Measurements from ENCODE around the gene TRIM67.
A peak's percentile ranks its signal among the peaks of the same experiment; 100 is the strongest.
"Not testable (repeated sequence)": the region's sequence is repeated elsewhere in the genome, so short reads cannot be mapped to it uniquely, and the experiment has no call there.

The TRIM67 gene

GRCh38 chr1:231203259-231204057 is 41.6 kb downstream of the TRIM67 start:
- DNase-seq (ENCODE audit: low read depth in 2 of 2) = no peak

- no peak for DNase-seq (ENCODE audit: low read depth in 2 of 2)
Measured at GRCh38 chr1:231206856-231207255, 45.0 kb downstream of the TRIM67 start.

GRCh38 chr1:231207437-231207836 is 45.6 kb downstream of the TRIM67 start:
- DNase-seq (ENCODE audit: low read depth in 2 of 2) = no peak

GRCh38 chr1:231208980-231209379 is 47.1 kb downstream of the TRIM67 start:
- DNase-seq (ENCODE audit: low read depth in 2 of 2) = no peak

GRCh38 chr1:231209531-231209930 is 47.7 kb downstream of the TRIM67 start:
- no peak for DNase-seq (ENCODE audit: low read depth in 2 of 2)

- no peak for DNase-seq (ENCODE audit: low read depth in 2 of 2)
Measured at GRCh38 chr1:231210126-231210525, 48.3 kb downstream of the TRIM67 start.

GRCh38 chr1:231211005-231211857 is 49.4 kb downstream of the TRIM67 start:
- DNase-seq (ENCODE audit: low read depth in 2 of 2) = peak; percentile 83 to 90

GRCh38 chr1:231212301-231212700 is 50.4 kb downstream of the TRIM67 start:
- DNase-seq (ENCODE audit: low read depth in 2 of 2) = not testable (repeated sequence)

GRCh38 chr1:231213831-231214573 is 52.1 kb downstream of the TRIM67 start:
- DNase-seq (ENCODE audit: low read depth in 2 of 2) = no peak

- DNase-seq (ENCODE audit: low read depth in 2 of 2) = no peak
Measured at GRCh38 chr1:231214918-231215680, 53.2 kb downstream of the TRIM67 start.

GRCh38 chr1:231215681-231216385 is 54.0 kb downstream of the TRIM67 start:
- DNase-seq (ENCODE audit: low read depth in 2 of 2) = no peak

GRCh38 chr1:231216498-231216897 is 54.6 kb downstream of the TRIM67 start:
- DNase-seq (ENCODE audit: low read depth in 2 of 2) = no peak

- DNase-seq (ENCODE audit: low read depth in 2 of 2) = no peak
Measured at GRCh38 chr1:231217056-231217455, 55.2 kb downstream of the TRIM67 start.

GRCh38 chr1:231218078-231218477 is 56.2 kb downstream of the TRIM67 start:
- no peak for DNase-seq (ENCODE audit: low read depth in 2 of 2)

GRCh38 chr1:231219422-231220401 is 57.9 kb downstream of the TRIM67 start:
- no peak for DNase-seq (ENCODE audit: low read depth in 2 of 2)

- no peak for DNase-seq (ENCODE audit: low read depth in 2 of 2)
Measured at GRCh38 chr1:231220801-231221200, 58.9 kb downstream of the TRIM67 start.

- DNase-seq (ENCODE audit: low read depth in 2 of 2) = no peak
Measured at GRCh38 chr1:231226156-231226555, 64.3 kb downstream of the TRIM67 start.

- no peak for DNase-seq (ENCODE audit: low read depth in 2 of 2)
Measured at GRCh38 chr1:231231511-231231910, 69.7 kb downstream of the TRIM67 start.

Data from stimulated activated CD4-positive, alpha-beta T cell treated with anti-CD3 and anti-CD28 coated beads, Interleukin-15, amount 100 ng/mL, for 48 hours (primary cell).